Activated naive CD8-positive, alpha-beta T cell treated with anti-CD3 and anti-CD28 coated beads, Interleukin-2, amount 10 ng/mL, durations not matched to agents 7 days and 5 days (primary cell): ENCODE results near the gene BACH2. TPM values are rescaled to one million over a fixed set of nuclear protein-coding genes. Genes with fewer than 3 reads are reported as not detected.
"Not testable (repeated sequence)": the region's sequence is repeated elsewhere in the genome, so short reads cannot be mapped to it uniquely, and the experiment has no call there.

ENCODE experiments used
- ATAC-seq: fragments of 150-1000 bp; cut with Tn5 transposase; one replicate; pipeline ENCODE4 v1.10.0; 2021; ENCODE audit warnings: low read depth, moderate library complexity
- POLR2A ChIA-PET: fragments of 350-600 bp; sonication (Branson Sonifier 250); formaldehyde crosslinking; loops from one replicate; lab custom pipeline; 2021; ENCODE audit warnings: antibody characterized with exemption; lab: Charles Lee
- DNase-seq: peaks from one replicate; pipeline ENCODE4 v3.0.0; 2021
- H3K27ac Mint-ChIP-seq: one replicate; pipeline ENCODE4 v1.8.0; 2022; ENCODE audit warnings: mild to moderate bottlenecking, mixed read lengths
- H3K27me3 Mint-ChIP-seq: one replicate; pipeline ENCODE4 v1.8.0; 2022; ENCODE audit warnings: mild to moderate bottlenecking, moderate library complexity, mixed read lengths
- H3K36me3 Mint-ChIP-seq: one replicate; pipeline ENCODE4 v1.8.0; 2021; ENCODE audit warnings: mild to moderate bottlenecking, mixed read lengths
- H3K4me1 Mint-ChIP-seq: one replicate; pipeline ENCODE4 v1.8.0; 2021; ENCODE audit warnings: mixed read lengths
- H3K4me3 Mint-ChIP-seq: one replicate; pipeline ENCODE4 v1.8.0; 2022; ENCODE audit warnings: mild to moderate bottlenecking, moderate library complexity, mixed read lengths
- H3K9me3 Mint-ChIP-seq: one replicate; pipeline ENCODE4 v1.8.0; 2021; ENCODE audit warnings: mixed read lengths
- total RNA-seq, 2 experiments: library from RNA; stranded (reverse); gene quantifications; one replicate each; pipeline ENCODE4 v1.2.3, GENCODE V29; 2021

Gene BACH2
- total RNA-seq, 2 experiments from 2014 or later: 61.7 to 65.8 TPM

- Mint-ChIP-seq H3K4me1 (peaks cover 2% of the 10 kb centered on the region), H3K4me3 (no peak overlapping the region), H3K27ac (peak overlapping the region; percentile 20), H3K27me3 (peaks cover 7% of the 10 kb centered on the region), H3K36me3 (peaks cover 8% of the 10 kb centered on the region), H3K9me3 (peaks cover 19% of the 10 kb centered on the region)
- ATAC-seq (no peak), DNase-seq (no peak)
- POLR2A ChIA-PET: no interaction called here
Measured at GRCh38 chr6:89917216-89917615, 379.4 kb downstream of the BACH2 start.

- POLR2A ChIA-PET: no interaction called here
- peaks cover 2% of the 10 kb centered on the region for H3K4me1 Mint-ChIP-seq
- no peak overlapping the region for H3K27ac Mint-ChIP-seq
- peaks cover 19% of the 10 kb centered on the region for H3K9me3 Mint-ChIP-seq
- peaks cover 7% of the 10 kb centered on the region for H3K27me3 Mint-ChIP-seq
- no peak overlapping the region for H3K4me3 Mint-ChIP-seq
- ATAC-seq: no peak
- peaks cover 8% of the 10 kb centered on the region for H3K36me3 Mint-ChIP-seq
- DNase-seq: no peak
Measured at GRCh38 chr6:89916136-89916920, 380.3 kb downstream of the BACH2 start.

GRCh38 chr6:89910902-89911240 lies 385.8 kb downstream of the BACH2 start:
- Mint-ChIP-seq H3K4me3 (no peak overlapping the region), H3K36me3 (peaks cover 3% of the 10 kb centered on the region), H3K9me3 (peaks cover 5% of the 10 kb centered on the region), H3K27ac (no peak overlapping the region), H3K4me1 (peaks cover 9% of the 10 kb centered on the region), H3K27me3 (peaks cover 4% of the 10 kb centered on the region)
- DNase-seq: no peak
- no peak for ATAC-seq
- POLR2A ChIA-PET: no interaction called here

GRCh38 chr6:89910001-89910901 lies 386.4 kb downstream of the BACH2 start:
- POLR2A ChIA-PET, H3K4me1 Mint-ChIP-seq: not testable (repeated sequence)
- peak overlapping the region; percentile 53 for H3K4me3 Mint-ChIP-seq

GRCh38 chr6:89895276-89895874 lies 401.3 kb downstream of the BACH2 start:
- DNase-seq (no peak), ATAC-seq (peak; percentile 45)
- Mint-ChIP-seq H3K4me1 (peaks cover 2% of the 10 kb centered on the region), H3K27me3 (peaks cover 49% of the 10 kb centered on the region), H3K9me3 (no peaks in the 10 kb centered on the region), H3K36me3 (no peaks in the 10 kb centered on the region), H3K4me3 (no peak overlapping the region), H3K27ac (no peak overlapping the region)
- POLR2A ChIA-PET: no interaction called here

More at GRCh38 chr6:89910001-89910901, 386.4 kb downstream of the BACH2 start:
- H3K9me3 Mint-ChIP-seq, H3K36me3 Mint-ChIP-seq, DNase-seq, H3K27me3 Mint-ChIP-seq, ATAC-seq: not testable (repeated sequence)
- H3K27ac Mint-ChIP-seq: peak overlapping the region; percentile 22

- H3K36me3 Mint-ChIP-seq: no peaks in the 10 kb centered on the region
- no peak within 1 kb of the TSS for H3K4me3 Mint-ChIP-seq
- POLR2A ChIA-PET: no interaction called here
- peaks cover 54% of the 10 kb centered on the region for H3K27me3 Mint-ChIP-seq
- H3K27ac Mint-ChIP-seq: no peak within 1 kb of the TSS
- no peaks in the 10 kb centered on the region for H3K9me3 Mint-ChIP-seq
- no peak for DNase-seq
- H3K4me1 Mint-ChIP-seq: peaks cover 2% of the 10 kb centered on the region
- ATAC-seq: no peak
Measured at GRCh38 chr6:89894169-89894568, 402.5 kb downstream of the BACH2 start, which contains the start of gene GJA10. Gene GJA10 (plus strand): TSS chr6:89894469. CDS start chr6:89894469, 0 bp downstream.

- DNase-seq, POLR2A ChIA-PET, H3K4me1 Mint-ChIP-seq, H3K4me3 Mint-ChIP-seq, H3K36me3 Mint-ChIP-seq, ATAC-seq, H3K9me3 Mint-ChIP-seq, H3K27ac Mint-ChIP-seq: not testable (repeated sequence)
- peaks cover 53% of the 10 kb centered on the region for H3K27me3 Mint-ChIP-seq
Measured at GRCh38 chr6:89892577-89892976, 404.1 kb downstream of the BACH2 start.

GRCh38 chr6:89890845-89891528 lies 405.7 kb downstream of the BACH2 start:
- POLR2A ChIA-PET: interaction anchor here (0.7 kb wide), 1 partner anchor 18 kb away, joined by 3 read pairs; no protein-coding TSS in a partner anchor
- not testable (repeated sequence) for H3K4me3 Mint-ChIP-seq, H3K36me3 Mint-ChIP-seq, ATAC-seq, H3K27ac Mint-ChIP-seq, H3K9me3 Mint-ChIP-seq, H3K4me1 Mint-ChIP-seq, DNase-seq
- H3K27me3 Mint-ChIP-seq: peaks cover 47% of the 10 kb centered on the region

- H3K27ac Mint-ChIP-seq: no peak overlapping the region
- no peak for ATAC-seq
- H3K27me3 Mint-ChIP-seq: peaks cover 36% of the 10 kb centered on the region
- peaks cover 2% of the 10 kb centered on the region for H3K4me1 Mint-ChIP-seq
- H3K9me3 Mint-ChIP-seq: no peaks in the 10 kb centered on the region
- no peak overlapping the region for H3K4me3 Mint-ChIP-seq
- POLR2A ChIA-PET: no interaction called here
- no peak for DNase-seq
- H3K36me3 Mint-ChIP-seq: no peaks in the 10 kb centered on the region
Measured at GRCh38 chr6:89888871-89889270, 407.8 kb downstream of the BACH2 start.

GRCh38 chr6:89888138-89888514 lies 408.5 kb downstream of the BACH2 start:
- H3K36me3 Mint-ChIP-seq: no peaks in the 10 kb centered on the region
- ATAC-seq: no peak
- POLR2A ChIA-PET: no interaction called here
- no peak overlapping the region for H3K4me3 Mint-ChIP-seq
- H3K9me3 Mint-ChIP-seq: no peaks in the 10 kb centered on the region
- H3K27me3 Mint-ChIP-seq: peaks cover 31% of the 10 kb centered on the region
- H3K4me1 Mint-ChIP-seq: peaks cover 2% of the 10 kb centered on the region
- no peak for DNase-seq
- H3K27ac Mint-ChIP-seq: no peak overlapping the region

GRCh38 chr6:89887452-89888137 lies 409.0 kb downstream of the BACH2 start:
- Mint-ChIP-seq H3K36me3 (no peaks in the 10 kb centered on the region), H3K9me3 (no peaks in the 10 kb centered on the region), H3K27ac (no peak overlapping the region), H3K27me3 (peaks cover 27% of the 10 kb centered on the region), H3K4me1 (peaks cover 2% of the 10 kb centered on the region), H3K4me3 (no peak overlapping the region)
- DNase-seq (peak; percentile 35), ATAC-seq (peak; percentile 50)
- POLR2A ChIA-PET: no interaction called here

GRCh38 chr6:89886378-89887120 lies 410.1 kb downstream of the BACH2 start:
- H3K27ac Mint-ChIP-seq: no peak overlapping the region
- no peak for DNase-seq
- no peak for ATAC-seq
- no peak overlapping the region for H3K4me3 Mint-ChIP-seq
- no peaks in the 10 kb centered on the region for H3K36me3 Mint-ChIP-seq
- H3K4me1 Mint-ChIP-seq: peaks cover under 1% of the 10 kb centered on the region
- POLR2A ChIA-PET: no interaction called here
- H3K9me3 Mint-ChIP-seq: no peaks in the 10 kb centered on the region
- H3K27me3 Mint-ChIP-seq: peaks cover 22% of the 10 kb centered on the region
